ENCODE measurements around the gene ARFGAP1. TPM values are rescaled to one million over a fixed set of nuclear protein-coding genes. Genes with fewer than 3 reads are reported as not detected.

The ARFGAP1 gene
- total RNA-seq, 1 experiment from 2014 or later = 49.2 TPM

GRCh38 chr20:63326314-63327230 lies 54.0 kb downstream of the ARFGAP1 start:
- Histone ChIP-seq H3K4me2 (ENCODE audit: low read depth, low read length, poor library complexity, severe bottlenecking) (no peak overlapping the region), H3K4me3 (ENCODE audit: low read length) (no peak overlapping the region), H3K36me3 (ENCODE audit: insufficient read depth, low read length) (no peaks in the 10 kb centered on the region), H4K20me1 (ENCODE audit: insufficient read depth, low read depth, low read length) (no peaks in the 10 kb centered on the region), H3K9me3 (ENCODE audit: low read length) (no peaks in the 10 kb centered on the region; the same call in 1 of the 2 replicates), H2AFZ (ENCODE audit: low read length) (no peak overlapping the region), H3K79me2 (ENCODE audit: low read length) (no peaks in the 10 kb centered on the region), H3K9ac (ENCODE audit: low read length) (no peak overlapping the region), H3K4me1 (ENCODE audit: low read length) (no peaks in the 10 kb centered on the region), H3K9me2 (replicated peaks; ENCODE audit: insufficient read depth, low read length) (no peaks in the 10 kb centered on the region), H3K27me3 (ENCODE audit: low read length) (no peaks in the 10 kb centered on the region), H3K27ac (ENCODE audit: low read length) (no peak overlapping the region)
- no peak for DNase-seq

- no peak overlapping the region for H3K27ac ChIP-seq (ENCODE audit: low read length)
- no peaks in the 10 kb centered on the region; the same call in 1 of the 2 replicates for H3K9me3 ChIP-seq (ENCODE audit: low read length)
These were observed 54.7 kb downstream of the ARFGAP1 start for GRCh38 chr20:63327231-63327745.

GRCh38 chr20:63328026-63328700 lies 55.5 kb downstream of the ARFGAP1 start:
- H3K79me2 ChIP-seq (ENCODE audit: low read length) = no peaks in the 10 kb centered on the region
- H3K27me3 ChIP-seq (ENCODE audit: low read length) = no peaks in the 10 kb centered on the region
- no peaks in the 10 kb centered on the region for H4K20me1 ChIP-seq (ENCODE audit: insufficient read depth, low read depth, low read length)
- H3K4me3 ChIP-seq (ENCODE audit: low read length) = no peak overlapping the region
- H3K27ac ChIP-seq (ENCODE audit: low read length) = no peak overlapping the region
- H3K9me3 ChIP-seq (ENCODE audit: low read length) = no peaks in the 10 kb centered on the region; the same call in 1 of the 2 replicates
- no peaks in the 10 kb centered on the region for H3K9me2 ChIP-seq (replicated peaks; ENCODE audit: insufficient read depth, low read length)
- H3K4me1 ChIP-seq (ENCODE audit: low read length) = no peaks in the 10 kb centered on the region
- H3K9ac ChIP-seq (ENCODE audit: low read length) = no peak overlapping the region
- DNase-seq = no peak
- H2AFZ ChIP-seq (ENCODE audit: low read length) = no peak overlapping the region
- no peaks in the 10 kb centered on the region for H3K36me3 ChIP-seq (ENCODE audit: insufficient read depth, low read length)
- H3K4me2 ChIP-seq (ENCODE audit: low read depth, low read length, poor library complexity, severe bottlenecking) = no peak overlapping the region

More at GRCh38 chr20:63327231-63327745, 54.7 kb downstream of the ARFGAP1 start:
- DNase-seq = no peak
- no peak overlapping the region for H3K9ac ChIP-seq (ENCODE audit: low read length)
- no peaks in the 10 kb centered on the region for H3K36me3 ChIP-seq (ENCODE audit: insufficient read depth, low read length)
- no peak overlapping the region for H2AFZ ChIP-seq (ENCODE audit: low read length)
- H3K4me1 ChIP-seq (ENCODE audit: low read length) = no peaks in the 10 kb centered on the region
- H4K20me1 ChIP-seq (ENCODE audit: insufficient read depth, low read depth, low read length) = no peaks in the 10 kb centered on the region
- no peaks in the 10 kb centered on the region for H3K79me2 ChIP-seq (ENCODE audit: low read length)
- H3K4me2 ChIP-seq (ENCODE audit: low read depth, low read length, poor library complexity, severe bottlenecking) = no peak overlapping the region
- no peaks in the 10 kb centered on the region for H3K27me3 ChIP-seq (ENCODE audit: low read length)
- no peak overlapping the region for H3K4me3 ChIP-seq (ENCODE audit: low read length)
- H3K9me2 ChIP-seq (replicated peaks; ENCODE audit: insufficient read depth, low read length) = no peaks in the 10 kb centered on the region

- no peak for DNase-seq
- no peaks in the 10 kb centered on the region for H3K79me2 ChIP-seq (ENCODE audit: low read length)
- no peaks in the 10 kb centered on the region for H3K36me3 ChIP-seq (ENCODE audit: insufficient read depth, low read length)
- H3K4me2 ChIP-seq (ENCODE audit: low read depth, low read length, poor library complexity, severe bottlenecking) = no peak overlapping the region
- H3K27ac ChIP-seq (ENCODE audit: low read length) = no peak overlapping the region
- no peaks in the 10 kb centered on the region; the same call in 1 of the 2 replicates for H3K9me3 ChIP-seq (ENCODE audit: low read length)
- H3K9ac ChIP-seq (ENCODE audit: low read length) = no peak overlapping the region
- H3K4me1 ChIP-seq (ENCODE audit: low read length) = no peaks in the 10 kb centered on the region
- no peaks in the 10 kb centered on the region for H3K9me2 ChIP-seq (replicated peaks; ENCODE audit: insufficient read depth, low read length)
- H2AFZ ChIP-seq (ENCODE audit: low read length) = no peak overlapping the region
- H3K27me3 ChIP-seq (ENCODE audit: low read length) = no peaks in the 10 kb centered on the region
- H3K4me3 ChIP-seq (ENCODE audit: low read length) = no peak overlapping the region
- H4K20me1 ChIP-seq (ENCODE audit: insufficient read depth, low read depth, low read length) = no peaks in the 10 kb centered on the region
These were observed 56.2 kb downstream of the ARFGAP1 start for GRCh38 chr20:63328718-63329275.

- Histone ChIP-seq H3K9me3 (ENCODE audit: low read length) (no peaks in the 10 kb centered on the region; the same call in 1 of the 2 replicates), H4K20me1 (ENCODE audit: insufficient read depth, low read depth, low read length) (no peaks in the 10 kb centered on the region), H3K79me2 (ENCODE audit: low read length) (no peaks in the 10 kb centered on the region), H3K36me3 (ENCODE audit: insufficient read depth, low read length) (no peaks in the 10 kb centered on the region), H3K9me2 (replicated peaks; ENCODE audit: insufficient read depth, low read length) (no peaks in the 10 kb centered on the region), H3K27ac (ENCODE audit: low read length) (no peak overlapping the region), H3K4me2 (ENCODE audit: low read depth, low read length, poor library complexity, severe bottlenecking) (no peak overlapping the region), H3K4me1 (ENCODE audit: low read length) (no peaks in the 10 kb centered on the region), H2AFZ (ENCODE audit: low read length) (no peak overlapping the region), H3K9ac (ENCODE audit: low read length) (no peak overlapping the region), H3K4me3 (ENCODE audit: low read length) (no peak overlapping the region), H3K27me3 (ENCODE audit: low read length) (no peaks in the 10 kb centered on the region)
- no peak for DNase-seq
These were observed 56.9 kb downstream of the ARFGAP1 start for GRCh38 chr20:63329331-63330083.

GRCh38 chr20:63330084-63330760 lies 57.6 kb downstream of the ARFGAP1 start:
- no peak for DNase-seq
- no peaks in the 10 kb centered on the region for H3K4me1 ChIP-seq (ENCODE audit: low read length)
- no peaks in the 10 kb centered on the region for H3K27me3 ChIP-seq (ENCODE audit: low read length)
- H3K36me3 ChIP-seq (ENCODE audit: insufficient read depth, low read length) = no peaks in the 10 kb centered on the region
- no peaks in the 10 kb centered on the region; the same call in 1 of the 2 replicates for H3K9me3 ChIP-seq (ENCODE audit: low read length)
- H2AFZ ChIP-seq (ENCODE audit: low read length) = no peak overlapping the region
- H3K4me2 ChIP-seq (ENCODE audit: low read depth, low read length, poor library complexity, severe bottlenecking) = no peak overlapping the region
- H3K4me3 ChIP-seq (ENCODE audit: low read length) = no peak overlapping the region
- no peaks in the 10 kb centered on the region for H3K9me2 ChIP-seq (replicated peaks; ENCODE audit: insufficient read depth, low read length)
- no peaks in the 10 kb centered on the region for H4K20me1 ChIP-seq (ENCODE audit: insufficient read depth, low read depth, low read length)
- no peak overlapping the region for H3K27ac ChIP-seq (ENCODE audit: low read length)
- no peaks in the 10 kb centered on the region for H3K79me2 ChIP-seq (ENCODE audit: low read length)
- H3K9ac ChIP-seq (ENCODE audit: low read length) = no peak overlapping the region

- Histone ChIP-seq H3K9me3 (ENCODE audit: low read length) (no peaks in the 10 kb centered on the region; the same call in 1 of the 2 replicates), H3K9ac (ENCODE audit: low read length) (no peak overlapping the region), H4K20me1 (ENCODE audit: insufficient read depth, low read depth, low read length) (no peaks in the 10 kb centered on the region), H3K9me2 (replicated peaks; ENCODE audit: insufficient read depth, low read length) (no peaks in the 10 kb centered on the region), H3K27me3 (ENCODE audit: low read length) (no peaks in the 10 kb centered on the region), H3K4me2 (ENCODE audit: low read depth, low read length, poor library complexity, severe bottlenecking) (no peak overlapping the region), H3K4me3 (ENCODE audit: low read length) (no peak overlapping the region), H3K27ac (ENCODE audit: low read length) (no peak overlapping the region), H2AFZ (ENCODE audit: low read length) (no peak overlapping the region), H3K36me3 (ENCODE audit: insufficient read depth, low read length) (no peaks in the 10 kb centered on the region), H3K79me2 (ENCODE audit: low read length) (no peaks in the 10 kb centered on the region), H3K4me1 (ENCODE audit: low read length) (no peaks in the 10 kb centered on the region)
- no peak for DNase-seq
These were observed 58.3 kb downstream of the ARFGAP1 start for GRCh38 chr20:63330940-63331339.

All from Karpas-422 (cell line).